ENCODE data around the gene TMEM229A.
"Not testable (repeated sequence)": the region's sequence is repeated elsewhere in the genome, so short reads cannot be mapped to it uniquely, and the experiment has no call there.

TMEM229A gene
- 0 reads per million in 2 donors for total RNA-seq

DNA sequence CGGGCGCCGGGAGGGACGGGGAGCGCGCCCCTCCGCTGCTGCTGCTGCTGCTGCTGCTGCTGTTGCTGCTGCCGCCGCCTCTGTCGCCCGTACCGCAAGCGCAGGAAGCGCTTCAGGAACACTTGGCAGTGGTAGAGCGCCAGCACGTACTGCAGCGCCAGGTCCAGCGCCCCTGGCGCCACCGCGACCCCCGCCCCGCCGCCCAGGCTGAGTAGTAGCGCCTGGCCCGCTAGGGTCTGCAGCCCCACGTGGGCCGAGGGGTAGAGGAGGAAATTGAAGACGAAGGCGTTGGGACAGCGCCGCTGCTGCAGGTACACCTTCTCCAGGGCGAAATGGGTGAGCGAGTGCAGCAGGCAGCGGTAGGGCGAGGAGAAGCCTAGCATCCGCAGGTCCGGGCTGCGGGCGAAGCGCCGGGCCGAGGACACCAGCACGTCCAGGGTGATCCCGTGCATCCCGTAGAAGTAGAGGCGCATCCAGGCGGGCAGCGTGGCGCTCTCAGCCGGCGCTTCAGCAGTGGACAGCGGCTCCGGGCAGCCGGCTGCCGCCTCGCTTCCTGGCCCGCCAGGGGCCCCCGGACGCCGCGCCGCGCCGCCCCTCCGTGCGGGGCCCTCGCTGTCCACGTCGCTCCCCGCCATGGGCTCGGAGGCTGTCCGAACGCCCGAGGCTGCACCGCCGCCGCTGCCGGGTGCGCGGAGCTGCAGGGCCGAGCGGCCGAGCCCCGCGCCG is at the start of gene TMEM229A:
TMEM229A (minus strand) TSS at position 699 of the 726 bp plus-strand sequence; CDS start at position 635, 64 bp downstream.
- no peak for DNase-seq

DNA sequence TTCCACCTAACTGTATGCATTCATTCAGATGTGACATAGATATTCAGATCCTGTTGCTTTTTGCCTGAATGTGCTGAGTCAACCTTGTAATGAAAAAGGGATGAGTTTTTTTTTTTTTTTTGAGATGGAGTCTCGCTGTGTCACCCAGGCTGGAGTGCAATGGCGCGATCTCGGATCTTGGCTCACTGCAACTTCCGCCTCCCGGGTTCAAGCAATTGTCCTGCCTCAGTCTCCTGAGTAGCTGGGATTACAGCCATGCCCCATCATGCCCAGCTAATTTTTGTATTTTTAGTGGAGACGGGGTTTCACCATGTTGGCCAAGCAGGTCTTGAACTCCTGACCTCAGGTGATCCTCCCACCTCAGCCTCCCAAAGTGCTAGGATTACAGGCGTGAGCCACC is 49.4 kb upstream of the TMEM229A start:
- not testable (repeated sequence) for DNase-seq

DNA sequence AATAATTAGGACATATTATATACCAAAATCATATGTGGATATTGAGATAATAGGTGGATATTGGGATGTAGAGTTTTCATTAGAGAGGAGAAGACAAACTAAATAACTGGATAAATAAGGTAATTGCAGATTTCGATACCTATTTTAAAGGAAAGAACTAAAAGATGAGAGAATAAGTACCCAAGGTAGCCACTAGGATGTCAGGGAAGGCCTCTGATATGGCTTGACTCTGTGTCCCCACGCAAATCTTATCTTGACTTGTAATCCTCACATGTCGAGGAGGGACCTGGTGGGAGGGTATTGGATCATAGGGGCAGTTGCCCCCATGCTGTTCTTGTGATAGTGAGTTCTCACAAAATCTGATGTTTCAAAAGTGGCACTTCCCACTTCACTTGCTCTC is 44.7 kb upstream of the TMEM229A start:
- DNase-seq, result no peak

DNA sequence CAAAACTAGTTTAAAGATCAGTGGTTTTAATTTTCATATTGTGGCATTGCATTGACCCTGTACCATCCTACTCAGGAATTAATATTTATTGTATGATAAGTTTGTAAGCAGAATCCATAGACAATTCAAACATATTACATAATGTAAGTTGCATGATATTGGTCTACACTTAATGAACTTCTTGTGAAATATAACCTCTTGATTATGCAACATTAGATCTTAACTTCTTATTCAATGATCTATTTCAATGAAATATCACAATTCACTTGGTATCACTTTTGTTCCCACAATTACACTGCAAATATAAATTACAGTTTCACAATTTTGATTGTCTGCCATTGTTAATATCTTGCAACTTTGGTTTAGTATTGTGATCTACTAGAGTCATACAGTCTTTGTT is 44.0 kb upstream of the TMEM229A start:
- no peak for DNase-seq

DNA sequence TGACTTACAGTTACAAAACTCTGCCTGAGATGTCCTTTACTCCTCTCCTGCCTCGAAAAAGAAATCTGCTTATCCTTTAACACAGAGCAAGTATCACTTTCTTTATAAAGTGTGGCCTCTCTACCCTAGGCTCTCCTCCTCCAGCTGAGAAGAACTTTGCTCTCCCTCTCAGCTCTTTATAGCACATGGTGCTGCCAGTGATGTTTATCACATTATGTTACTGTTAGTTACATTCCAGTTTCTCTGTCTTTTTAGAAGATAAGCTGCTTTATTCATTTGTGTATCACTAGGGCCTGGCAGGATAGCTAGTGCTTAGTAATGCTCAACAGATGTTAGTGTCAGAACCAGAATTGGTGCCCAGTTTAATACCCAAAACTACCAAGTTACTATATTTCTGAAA is 41.1 kb upstream of the TMEM229A start:
- no peak for DNase-seq

DNA sequence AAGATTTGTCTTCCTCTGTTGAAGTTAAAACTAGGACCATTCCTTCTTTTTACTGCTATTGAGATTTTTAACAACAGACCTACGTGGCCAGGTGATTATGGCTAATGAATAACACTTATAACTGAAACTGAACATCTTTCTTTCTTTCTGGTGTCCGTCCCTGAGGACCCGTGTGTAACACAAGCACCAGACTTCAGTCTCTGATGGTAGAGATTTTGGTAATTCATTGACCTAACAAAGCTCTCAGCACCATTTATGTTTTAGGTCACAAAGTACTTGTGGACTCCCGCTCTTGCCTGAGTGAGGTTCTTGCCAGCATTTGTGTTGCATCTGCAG is 40.4 kb upstream of the TMEM229A start:
- DNase-seq, result no peak

DNA sequence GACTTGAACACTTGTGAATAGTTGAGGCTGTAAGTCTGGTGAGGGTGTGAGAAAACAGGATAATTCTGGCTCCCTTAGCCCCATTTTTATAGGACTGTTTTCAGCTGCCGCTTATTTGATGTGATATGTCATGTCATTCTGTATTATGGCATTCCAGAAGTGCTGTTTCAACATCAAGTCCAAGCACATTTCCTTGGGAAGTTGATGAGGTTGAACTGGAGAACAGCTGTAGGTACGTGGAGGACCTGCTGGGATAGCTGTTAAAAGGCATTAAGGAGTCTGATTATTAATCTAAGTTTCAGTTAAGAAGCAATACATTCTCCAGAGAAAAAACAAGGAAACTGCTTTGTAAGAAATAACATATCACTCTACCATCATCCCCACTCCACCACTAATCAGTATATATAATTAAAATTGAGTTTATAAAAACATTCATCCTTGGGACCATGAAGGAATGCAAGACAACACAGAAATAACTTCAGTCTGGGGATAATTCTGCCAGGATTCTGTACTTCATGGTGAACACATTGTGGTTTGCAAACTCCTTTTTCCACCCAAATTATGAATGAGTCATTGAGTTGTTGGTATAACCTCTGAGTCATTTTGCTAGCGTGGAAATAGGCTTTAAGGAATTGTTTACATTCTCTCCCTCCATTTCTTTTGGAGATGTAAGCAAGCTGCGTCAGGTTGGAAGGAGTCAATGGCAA is 39.9 kb upstream of the TMEM229A start:
- no peak for DNase-seq

DNA sequence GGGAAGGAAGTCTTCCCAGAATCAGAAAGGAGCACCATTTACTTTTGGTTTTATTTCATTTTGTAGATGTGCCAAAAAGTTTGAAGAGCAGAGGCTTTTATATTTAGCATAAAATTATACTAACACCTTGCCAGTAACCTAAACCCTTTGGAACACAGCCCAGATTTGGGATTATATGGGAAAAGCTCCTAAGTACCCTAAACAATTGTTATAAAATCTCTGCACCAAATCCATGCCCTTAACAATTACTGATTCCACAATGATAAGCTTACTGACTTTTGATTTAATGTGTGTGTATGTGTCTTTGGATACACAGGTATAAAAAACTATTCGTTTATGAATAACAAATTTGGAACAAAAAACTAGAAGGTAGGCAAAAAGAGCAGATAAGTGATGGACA is 39.0 kb upstream of the TMEM229A start:
- no peak for DNase-seq

DNA sequence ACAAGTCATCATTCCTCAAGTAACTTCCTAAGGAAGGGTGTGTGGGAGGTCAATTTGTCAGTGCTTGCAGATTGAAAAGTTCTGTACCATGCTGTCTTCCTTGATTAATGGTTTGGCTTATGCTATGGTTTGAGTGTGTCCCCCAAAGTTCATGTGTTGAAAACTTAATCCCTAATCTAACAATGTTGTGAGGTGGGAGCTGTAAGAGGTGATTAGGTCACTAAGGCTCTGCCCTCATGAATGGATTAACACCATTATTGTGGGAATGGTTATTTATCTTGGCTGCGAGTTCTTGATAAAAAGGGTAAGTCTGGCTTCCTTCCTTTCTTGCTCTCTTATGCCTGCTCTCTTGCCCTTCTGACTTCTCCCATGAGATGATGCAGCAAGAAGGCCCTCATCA is 29.3 kb upstream of the TMEM229A start:
- DNase-seq, result no peak

DNA sequence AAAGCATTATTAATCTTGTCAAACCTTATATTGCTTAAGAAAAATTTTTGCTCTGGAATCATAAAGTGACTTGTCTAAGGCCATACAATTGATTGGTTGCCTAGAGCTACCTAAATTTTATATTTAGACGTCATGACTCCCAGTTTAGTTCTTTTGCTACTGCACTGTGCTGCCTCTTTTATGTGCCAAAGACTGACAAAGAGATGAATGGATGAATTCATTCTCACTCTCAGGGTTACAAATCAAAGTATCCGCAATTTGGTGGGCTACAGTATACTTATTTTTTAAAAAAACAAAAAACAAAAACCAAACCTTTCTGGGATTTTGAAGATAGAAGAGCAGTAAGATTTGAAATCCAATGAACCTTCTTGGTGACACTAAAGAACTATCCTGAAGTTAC is 27.7 kb upstream of the TMEM229A start:
- DNase-seq, result no peak

DNA sequence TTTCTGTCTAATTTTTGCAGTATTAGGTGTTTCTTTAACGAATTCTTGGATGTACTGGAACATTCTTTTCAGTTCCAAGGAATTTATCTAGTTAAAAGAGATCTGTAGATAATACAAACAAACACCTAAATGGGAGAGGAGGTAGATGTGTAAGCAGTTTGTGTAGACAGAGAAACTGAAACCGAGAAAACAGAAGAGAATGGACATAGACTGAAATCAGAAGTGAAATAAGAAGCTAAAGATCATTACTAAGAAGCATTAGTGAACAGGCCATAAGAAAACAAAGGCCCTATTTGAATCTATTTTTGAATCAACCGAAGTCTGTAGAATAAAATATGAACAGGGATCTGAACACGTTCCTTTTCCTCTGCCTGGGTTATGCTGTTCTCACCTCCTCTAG is 26.5 kb upstream of the TMEM229A start:
- no peak for DNase-seq

DNA sequence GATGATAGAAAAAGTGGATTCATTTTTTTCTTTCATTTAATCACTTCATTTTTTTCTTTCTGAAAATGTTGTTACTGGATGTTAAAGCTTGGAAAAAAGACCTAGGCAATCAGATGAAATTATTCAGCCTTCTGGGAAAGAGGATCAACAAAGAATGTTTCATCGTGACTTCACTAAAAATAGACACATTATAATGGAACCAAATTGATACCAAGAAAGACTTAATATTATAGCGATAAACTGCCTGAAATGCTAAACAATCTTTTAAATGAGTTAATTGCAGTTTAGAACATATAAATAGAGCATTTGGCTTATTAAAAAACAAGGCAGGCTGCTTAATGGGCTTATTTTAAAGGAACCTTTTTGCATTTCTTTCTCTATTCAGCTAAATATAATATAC is 25.6 kb upstream of the TMEM229A start:
- DNase-seq, result no peak

DNA sequence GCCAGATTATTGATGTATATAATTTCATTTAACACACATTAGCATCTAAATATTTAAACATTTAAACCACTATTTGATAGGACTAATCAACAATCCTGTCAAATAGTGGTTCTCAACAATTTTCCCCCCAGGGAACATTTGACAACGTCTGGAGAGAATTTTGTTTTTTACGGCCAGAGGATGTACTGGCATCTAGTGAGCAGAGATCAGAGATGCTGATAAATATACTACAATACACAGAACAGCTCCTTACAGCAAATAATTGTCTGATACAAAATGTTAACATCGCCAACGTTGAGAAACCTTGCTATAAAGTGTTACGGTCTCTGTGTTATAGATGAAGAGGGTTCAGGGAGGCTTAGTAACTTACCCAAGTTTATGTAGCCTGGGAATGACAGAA is 25.0 kb upstream of the TMEM229A start:
- DNase-seq, result no peak

DNA sequence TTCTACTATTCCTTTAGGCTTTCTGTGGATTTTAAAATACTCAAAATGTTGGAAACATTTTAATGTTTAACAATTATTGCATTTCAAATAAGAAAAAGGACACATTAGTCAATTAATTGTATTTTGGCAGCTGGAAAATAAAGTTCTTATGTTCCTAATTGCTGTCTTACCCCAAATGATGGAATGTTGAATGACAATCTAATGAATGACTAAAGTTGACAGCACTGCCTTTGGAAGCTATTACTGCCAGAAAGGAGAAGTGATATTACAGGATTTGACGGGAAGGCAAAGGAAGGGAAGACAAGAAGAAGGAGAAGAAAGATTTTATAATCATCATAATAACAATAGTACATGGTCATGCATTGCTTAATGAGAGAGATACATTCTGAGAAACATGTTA is 23.4 kb upstream of the TMEM229A start:
- no peak for DNase-seq

DNA sequence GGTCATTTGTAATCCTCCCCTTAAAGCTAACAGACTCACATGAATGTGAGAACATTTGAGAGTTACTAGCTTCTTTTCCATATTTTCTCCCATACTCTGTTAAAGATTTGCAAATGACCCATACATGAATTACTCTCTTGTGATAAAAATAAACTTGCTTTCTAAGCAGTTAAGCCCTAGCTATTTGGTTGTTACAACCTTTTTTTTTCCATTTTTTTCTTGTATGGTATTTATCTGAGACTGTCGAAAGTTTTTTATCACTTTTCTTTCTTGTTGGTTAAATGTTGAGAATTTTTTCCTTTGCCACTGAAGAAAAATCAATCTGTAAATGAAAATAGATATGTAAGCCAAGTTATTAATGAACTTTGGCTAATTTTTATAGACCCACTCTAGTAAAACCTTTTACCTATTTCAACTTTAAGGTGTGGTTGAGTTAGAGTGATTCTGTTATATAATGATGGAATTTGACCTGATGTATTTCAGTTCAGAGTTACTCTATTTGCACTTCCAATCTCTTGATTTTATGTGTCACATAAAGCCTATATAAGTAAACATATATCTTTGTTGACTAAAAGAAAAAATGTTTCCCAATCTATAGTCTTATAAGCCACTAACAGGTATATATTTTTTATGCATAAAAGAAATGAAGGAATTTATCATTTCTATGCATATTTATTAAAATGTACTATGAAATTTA is 19.0 kb upstream of the TMEM229A start:
- DNase-seq, result no peak

DNA sequence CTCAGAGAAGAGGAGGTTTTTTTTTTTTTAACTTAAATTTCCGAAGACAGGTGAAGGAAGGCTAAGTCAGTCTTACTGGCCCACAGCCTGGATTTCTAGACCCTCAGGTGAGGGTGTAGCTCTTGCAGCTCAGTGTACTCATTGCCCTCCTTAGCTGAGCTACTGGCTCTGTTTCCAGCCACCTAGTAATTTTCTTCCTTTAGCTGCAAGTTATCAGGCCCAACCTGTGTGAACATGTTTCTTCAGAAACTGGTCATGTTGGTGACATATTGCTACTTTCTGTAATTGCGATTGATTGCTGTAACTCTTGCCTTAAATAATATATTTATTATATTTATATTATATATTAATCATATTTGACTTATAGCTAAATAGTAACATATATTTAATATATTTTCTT is 10.0 kb upstream of the TMEM229A start:
- DNase-seq, result no peak

DNA sequence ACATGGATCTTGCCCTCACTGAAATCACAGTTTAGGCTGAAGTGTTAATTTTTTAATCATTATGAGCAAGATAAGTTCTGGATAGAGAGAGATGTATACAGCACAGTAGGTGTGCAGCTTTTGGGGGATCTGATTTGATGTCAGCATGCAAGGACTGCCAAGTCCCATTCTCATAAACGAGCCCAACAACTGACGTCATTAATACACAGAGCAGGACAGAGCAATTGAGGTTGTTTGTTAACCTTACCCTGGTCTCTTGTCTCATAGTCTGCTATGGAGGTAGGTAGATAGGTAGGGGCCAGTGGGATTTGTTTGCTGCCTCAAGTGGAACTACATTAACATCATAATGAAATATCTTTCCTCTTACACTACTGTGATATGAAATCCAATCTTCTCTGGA is 8.6 kb upstream of the TMEM229A start:
- no peak for DNase-seq

DNA sequence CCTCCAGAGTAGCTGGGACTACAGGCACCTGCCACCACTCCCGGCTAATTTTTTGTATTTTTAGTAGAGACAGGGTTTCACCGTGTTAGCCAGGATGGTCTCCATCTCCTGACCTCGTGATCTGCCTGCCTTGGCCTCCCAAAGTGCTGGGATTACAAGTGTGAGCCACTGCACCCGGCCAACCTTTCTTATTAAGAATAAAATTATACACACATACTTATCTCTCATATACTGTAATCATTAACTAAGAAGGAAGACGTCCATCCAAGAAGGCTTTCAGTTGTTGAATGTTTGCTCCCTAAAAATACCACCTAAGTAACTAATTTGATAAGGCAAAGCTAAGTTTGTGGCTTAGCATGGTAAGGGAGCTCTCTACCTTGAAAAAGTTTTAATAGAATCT is 5.0 kb upstream of the TMEM229A start:
- DNase-seq, result not testable (repeated sequence)

DNA sequence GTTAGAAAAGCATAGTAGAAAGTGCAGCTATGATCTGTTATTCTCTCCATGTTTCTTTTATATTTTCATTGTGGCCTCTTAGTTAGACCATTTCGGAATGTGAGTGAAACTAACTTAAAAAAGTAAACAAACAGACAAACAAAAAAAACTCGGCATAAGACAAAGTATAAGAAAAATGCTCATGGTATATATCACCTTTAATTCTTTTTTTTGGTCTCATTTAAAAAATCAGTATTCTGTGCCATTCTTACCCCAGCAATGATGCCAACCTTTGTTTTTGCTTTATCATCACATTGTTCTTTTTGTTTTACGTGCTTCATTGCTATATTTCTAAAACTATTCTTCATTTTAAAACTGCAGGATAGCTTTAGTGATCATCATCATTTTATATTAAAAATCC is 2.8 kb upstream of the TMEM229A start:
- no peak for DNase-seq

DNA sequence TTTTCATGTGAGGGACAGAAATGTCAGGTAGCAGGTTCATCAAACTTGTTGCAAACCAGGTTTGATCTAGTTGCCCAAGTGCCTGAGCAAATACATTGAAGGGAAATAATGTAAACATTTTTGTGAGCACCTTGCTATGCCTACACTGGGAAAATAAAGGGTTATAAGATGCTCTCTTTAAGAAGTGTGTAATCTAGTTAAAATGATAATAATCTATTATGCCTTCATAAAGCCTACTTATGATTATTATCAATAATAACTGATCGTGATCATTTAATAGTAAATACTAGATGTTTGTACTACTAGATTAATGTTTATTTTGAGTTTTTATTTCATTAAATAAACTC is 1.9 kb upstream of the TMEM229A start:
- DNase-seq, result no peak

DNA sequence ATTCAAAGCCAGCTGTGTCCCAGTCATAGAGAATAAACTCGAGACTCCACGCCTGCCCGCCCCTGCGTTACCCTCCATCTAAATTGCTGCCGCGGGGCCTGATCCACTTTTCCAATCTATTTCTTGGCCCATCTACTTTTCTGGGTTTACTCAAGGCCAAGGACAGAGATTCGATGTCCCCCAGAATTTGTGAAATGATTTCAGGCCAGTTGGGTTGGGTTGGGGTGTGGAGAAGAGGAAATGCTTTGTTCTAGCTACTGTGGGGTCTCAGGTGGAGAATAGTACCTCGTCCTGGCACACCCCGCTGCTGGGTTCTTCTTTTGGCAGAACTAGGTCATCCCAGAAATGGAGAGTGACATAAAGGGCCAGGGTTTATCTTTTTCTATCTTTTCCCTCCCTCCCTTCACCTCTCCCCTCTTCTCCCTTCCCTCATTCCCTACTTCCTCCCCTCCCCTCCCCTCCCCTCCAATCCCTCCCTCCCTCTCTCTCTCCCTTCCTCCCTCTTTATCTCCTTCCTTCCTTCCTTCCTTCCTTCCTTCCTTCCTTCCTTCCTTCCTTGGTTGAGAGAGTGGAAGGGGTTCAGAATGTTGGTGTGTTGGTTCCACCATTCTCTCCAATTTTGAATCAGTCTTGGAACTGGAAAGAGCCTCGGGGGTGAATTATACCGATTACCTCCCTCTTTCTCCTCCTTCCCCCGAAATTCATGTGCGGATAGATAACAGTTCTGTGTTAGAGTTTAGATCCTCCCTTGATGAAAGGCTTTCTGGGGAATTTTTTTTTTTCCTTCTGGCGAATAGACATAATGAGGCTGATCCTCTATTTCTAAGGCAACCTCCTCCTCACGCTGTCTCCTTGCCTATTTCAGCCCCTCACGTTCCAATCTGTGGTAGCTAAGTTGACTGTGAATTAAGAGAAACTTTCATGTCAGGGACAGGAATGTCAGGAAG is 1.2 kb upstream of the TMEM229A start:
- DNase-seq, result no peak

DNA sequence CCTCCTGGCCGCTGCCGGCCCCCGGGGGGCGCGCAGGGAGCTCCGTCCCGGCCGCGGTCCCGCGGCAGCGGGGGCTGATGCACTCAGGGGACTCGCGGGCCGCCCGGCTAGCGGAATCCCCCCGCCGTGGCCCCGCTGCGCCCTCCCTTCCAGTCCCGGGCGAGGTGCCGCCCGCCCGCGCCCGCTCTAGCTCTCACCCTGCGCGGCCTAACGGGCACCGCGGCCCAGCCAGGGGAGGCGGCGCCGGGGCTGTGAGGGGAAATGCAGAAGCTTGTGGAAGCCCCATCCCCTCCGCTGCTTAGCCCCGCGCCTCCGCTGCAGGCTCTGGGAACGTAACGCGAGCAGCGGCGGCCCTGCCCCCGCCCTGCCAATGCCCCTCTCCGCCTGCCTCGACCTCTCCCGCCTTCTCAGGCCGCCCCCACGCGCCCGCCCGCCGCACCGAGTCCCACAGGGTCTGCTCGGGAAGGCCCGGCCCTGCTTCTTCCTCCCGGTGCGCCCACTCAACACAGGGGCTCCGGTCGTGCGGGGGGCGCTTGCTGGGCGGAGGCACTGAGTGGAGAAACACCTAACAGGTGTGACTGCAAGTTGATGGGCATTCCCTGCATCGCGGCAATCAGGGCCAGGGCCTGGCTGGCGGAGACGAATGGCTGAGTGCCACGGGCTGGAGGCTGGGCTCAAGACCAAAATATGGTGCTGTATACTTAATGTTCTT is 384 bp upstream of the TMEM229A start:
- no peak for DNase-seq
